ENCODE measurements around the gene TICRR.
A peak's percentile ranks its signal among the peaks of the same experiment; 100 is the strongest.

Gene TICRR

DNA sequence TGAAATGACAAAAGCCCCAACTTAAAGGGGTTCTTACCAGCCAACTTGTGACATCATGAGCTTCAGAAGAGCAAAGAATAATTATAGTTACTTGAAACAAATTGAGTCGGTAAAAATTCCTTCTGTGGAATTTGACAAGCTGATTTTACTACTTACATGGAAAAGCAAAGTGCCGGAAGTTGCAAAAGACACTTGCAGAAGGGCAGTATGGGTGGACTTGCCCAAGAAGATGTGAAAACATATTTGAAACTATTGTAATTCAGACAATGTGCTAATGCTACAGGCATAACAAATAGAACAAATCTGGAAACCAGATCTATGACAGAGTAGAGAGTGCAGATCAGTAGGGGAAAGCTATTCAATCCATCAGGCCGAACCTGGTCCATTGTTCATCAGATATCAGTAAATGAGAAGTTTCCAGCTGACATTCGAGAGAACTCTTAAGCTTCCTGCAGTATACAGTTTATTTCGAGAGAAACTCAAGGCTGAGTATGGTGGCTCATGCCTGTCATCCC lies 82.5 kb downstream of the TICRR start:
- no peak for DNase-seq

DNA sequence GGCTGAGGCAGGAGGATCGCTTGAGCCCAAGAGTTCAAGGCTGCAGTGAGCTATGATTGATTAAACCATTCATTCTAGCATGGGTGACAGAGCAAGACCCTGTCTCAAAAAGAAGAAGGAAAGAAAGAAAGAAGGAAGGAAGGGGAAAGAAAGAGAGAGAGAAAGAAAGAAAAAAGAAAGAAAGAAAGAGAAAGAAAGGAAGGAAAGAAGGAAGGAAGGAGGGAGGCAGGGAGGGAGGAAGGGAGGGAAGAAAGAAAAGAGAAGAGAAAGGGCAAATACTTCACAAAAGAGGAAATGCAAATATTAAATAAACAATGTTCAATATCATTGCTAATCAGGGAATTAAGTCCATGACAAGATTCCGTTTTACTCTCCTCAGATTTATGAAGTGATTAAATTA lies 84.0 kb downstream of the TICRR start:
- DNase-seq: no peak

DNA sequence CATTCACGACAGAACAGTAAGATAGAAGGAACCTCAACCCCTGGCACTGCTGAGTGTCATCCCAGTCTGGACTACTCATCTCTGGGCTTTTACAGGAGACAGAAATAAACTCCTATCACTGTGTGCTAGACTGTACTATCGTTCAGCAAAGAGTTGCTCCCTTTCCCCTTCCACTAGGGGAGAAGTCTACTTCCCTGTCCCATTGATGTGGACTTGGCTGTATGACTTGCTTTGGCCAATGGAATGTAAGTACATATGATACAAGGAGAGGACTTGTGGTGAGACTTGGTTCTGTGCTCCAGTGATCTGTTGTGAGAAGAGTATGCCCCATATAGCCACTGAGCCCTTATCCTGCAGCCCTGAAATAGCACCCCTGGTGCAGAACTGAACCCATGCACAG lies 85.3 kb downstream of the TICRR start:
- DNase-seq: no peak

DNA sequence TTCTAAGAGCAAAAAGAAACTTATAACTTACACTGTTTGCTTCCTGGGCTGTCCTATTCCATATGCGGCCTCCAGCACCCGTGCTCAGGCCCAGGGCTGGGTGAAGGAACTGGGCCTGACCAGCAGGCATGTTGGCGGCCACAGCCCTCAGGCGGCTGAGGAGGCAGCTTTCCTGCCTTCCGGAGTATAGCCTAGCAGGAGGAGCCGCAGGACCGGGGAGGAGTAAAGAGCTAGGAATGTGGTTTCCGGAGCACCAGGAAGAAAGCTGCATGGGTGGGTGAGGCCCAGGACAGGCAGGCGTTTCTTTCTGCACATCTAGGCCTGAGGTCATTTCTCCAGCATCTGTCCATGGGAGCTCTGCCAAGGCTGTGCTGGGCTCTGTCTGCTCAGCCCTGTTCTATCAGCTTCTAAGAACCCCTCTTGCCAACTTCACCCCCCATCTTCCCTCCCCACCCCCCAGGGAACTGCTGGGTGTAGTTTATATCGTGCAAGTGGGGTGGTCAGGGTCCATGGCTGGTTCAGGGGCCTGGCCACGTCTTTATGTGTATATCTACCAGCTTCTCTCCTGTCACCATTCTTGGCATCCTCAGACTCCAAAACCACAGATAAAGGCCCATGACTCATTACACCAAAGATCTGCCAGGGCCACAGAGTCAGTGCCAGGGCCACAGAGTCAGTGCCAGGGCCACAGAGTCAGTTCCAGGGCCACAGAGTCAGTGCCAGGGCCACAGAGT lies 87.8 kb downstream of the TICRR start:
- DNase-seq: no peak

DNA sequence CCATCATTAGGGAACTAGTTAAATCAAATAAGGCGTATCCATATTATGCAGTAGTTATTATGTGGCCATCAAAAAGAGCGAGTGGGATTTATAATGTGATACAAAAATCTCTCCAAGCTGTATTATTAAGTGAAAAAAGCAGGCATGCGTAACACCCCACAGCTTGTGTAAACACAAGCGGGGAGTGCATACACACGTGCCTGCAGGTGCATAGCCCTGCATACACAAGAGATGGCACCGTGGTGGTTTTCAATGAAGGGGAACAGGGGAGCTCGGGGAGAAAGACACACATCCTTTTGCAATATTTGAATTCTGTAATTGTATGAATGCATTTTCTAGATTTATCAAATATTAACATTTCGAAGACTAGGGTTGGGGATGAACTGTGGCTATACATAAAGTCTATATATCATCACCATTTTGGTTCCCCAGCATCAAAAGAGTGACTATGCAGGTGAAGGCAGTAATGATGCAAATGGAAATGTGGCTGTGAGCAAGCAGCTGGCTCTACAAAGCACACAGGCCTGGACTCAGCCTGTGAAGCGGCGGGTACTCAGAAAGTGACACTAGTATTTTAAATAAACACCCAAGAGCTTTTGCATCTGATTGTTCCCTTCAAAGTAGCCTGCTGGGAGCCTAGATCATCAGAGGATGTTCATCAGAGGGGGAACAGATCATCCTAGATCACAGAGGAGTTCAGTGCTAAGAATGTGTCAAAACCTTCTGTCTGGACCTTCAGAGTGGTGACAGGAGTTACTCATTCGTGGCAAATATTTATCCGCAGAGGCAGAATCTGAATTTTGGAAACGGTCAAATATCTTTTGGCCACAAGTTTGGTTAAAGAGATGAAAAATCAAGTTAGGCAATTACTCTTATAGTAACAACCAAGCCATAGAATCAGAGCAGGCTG lies 89.4 kb downstream of the TICRR start:
- DNase-seq: no peak

DNA sequence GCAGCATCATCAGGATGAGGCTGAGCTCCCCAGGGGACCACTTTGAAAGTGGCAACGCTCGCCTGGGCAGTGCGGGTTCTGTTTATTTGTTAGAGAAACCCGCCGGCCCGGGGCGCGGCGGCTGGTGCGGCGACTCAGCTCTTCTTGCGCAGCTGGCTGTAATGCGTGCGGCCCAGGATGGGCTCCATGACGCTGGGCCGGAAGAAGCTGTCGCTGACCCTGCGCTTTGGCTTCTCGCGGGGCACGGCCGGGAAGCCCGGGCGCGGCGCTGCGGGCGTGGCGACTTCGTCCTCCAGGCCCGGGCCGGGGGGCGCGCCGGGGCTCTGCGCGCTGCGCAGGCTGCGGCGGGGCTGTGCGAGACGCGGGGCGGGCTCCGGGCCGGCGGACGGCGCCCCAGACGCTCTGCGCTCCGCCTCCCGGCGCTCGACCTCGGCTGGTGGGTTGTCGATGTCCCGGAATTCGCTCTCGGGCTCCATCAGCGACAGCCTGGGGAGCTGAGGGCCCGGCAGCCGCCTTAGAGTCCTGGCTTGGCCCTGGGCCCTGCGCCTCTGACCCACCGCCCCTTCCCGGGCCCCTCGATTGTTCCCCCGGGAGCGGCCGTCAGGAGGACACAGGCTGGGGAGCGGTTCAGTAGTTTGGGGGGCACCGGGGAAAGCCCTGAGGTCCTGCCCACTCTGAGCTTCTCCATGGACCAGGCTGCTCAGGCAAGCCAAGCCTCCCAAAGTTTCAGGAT lies 90.3 kb downstream of the TICRR start:
- DNase-seq: peak; percentile 18

DNA sequence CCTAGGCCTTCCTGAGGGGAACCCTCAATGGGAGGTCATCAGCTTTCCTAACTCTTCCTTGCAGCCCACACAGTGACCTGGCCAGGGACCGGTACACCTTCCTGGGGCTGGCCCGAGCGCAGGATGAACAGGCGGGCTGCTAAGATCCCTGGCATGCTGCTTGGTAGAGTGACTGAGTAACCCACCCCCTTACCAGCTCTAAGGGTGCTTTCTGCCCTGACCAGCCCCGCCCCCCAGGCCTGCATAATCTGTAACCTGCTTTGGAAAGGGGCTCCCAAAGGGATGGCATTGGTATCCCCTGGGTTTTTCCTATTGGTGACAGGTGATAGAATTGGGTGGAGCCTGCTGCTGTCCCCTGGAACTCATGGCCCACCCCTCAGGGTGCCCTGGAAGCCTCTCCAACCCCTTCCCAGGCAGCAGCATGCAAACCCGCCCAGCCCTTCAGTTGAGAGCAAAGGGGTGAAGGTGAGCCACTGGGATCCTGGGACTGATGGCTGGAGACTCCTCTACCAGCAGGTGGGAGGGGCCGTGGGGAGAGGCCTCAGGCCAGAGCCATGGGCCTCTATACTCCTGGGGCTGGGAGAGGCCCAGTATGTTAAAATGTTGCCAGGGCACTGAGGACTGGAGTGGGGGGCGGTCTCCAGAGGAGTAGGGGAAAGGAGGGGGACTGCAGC lies 91.1 kb downstream of the TICRR start:
- DNase-seq: no peak

DNA sequence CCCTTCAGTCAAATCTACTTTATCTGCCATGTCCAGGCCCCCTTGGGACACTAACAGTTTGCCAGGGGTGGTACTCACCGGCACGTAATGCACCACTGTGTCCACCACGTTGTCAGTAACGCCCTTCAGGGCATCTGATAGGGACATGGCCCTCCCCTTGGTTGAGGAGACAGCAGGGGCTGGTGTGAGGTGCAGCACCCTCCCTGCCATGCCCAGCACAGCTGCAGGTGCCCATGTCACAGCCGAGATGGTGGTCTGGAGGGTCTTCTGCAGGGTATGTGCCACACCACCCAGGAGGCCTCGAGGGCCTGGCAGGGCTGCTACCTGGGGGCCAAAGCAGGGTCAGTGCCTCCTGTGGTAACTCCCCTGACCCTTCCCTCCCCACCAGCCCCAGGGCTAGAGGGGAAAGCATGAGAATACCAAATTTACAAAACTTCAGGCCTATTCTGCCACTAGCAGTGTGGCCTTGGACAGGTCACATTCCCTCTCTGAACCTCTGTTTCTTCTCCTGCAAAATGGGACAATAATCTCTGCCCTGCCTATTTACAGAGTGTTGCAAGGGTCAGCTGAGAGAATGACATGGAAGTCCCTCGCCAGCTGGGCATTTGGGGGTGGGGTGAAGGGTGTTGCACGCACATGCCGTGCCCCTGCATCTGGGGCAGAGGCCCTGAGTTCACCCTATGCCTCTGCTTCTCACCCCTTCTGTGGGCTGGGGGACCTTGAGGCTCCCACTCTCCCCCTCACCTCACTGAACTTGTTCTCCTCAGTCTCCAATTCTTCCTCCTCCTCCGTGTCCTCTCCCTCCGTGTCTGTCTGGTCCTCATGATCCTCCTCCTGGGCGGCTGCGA lies 91.8 kb downstream of the TICRR start:
- DNase-seq: no peak

DNA sequence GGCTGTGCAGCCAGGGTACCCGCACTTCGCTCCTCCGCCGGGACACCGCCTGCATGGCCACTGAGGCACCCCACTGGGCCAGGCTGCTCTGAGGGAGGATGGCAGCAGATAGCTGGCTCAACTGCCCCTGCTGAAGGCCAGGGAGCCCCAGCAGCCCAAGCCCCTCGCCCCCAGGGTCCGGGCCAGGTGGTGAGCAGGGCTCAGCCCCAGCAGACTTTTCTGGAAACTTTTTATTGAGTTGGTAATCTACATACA lies 92.4 kb downstream of the TICRR start:
- no peak for DNase-seq

DNA sequence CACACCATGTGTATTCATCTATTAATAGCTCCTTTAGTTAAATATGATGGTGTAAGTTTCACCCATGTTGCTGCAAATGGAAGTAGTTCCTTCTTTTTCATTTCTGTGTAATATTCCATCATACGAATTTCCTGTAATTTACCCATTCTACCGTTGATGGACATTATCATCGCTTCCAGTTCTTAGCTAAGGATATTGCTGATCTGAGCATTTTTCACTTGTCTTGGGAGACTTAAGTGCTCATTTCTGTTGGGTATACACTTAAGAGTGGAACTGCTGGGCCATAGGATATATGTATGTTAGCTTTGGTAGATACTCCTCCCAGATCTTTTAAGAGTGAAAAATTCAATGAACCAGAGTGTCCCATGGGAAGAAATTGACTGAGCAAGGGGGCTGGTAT lies 92.9 kb downstream of the TICRR start:
- DNase-seq: no peak

DNA sequence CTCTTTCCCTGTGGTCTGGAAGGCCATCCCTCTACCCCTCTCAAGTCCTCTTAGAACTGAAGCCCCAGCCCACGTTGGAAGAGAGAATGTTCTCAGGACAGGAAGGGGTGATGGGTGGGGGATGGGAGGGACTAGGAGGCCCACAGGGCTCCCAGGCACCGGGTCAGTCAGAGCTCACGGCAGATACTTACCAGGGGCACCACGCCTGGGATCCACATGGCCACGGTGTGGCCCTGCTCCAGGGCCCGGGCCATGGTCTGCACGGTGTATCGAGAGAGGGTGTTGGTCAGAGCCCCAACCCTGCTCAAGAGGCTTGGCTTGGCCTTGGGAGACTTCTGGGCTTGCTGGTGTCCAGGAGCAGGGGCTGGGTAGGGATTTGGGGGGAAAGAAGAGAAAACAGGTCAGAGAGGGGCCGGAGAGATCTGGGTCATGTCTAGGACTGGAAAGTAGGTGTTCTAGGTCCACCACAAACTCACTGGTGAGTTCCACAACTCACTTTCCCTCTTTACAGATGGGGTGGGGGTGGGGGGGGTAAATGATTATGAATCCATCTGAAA lies 94.1 kb downstream of the TICRR start:
- no peak for DNase-seq

DNA sequence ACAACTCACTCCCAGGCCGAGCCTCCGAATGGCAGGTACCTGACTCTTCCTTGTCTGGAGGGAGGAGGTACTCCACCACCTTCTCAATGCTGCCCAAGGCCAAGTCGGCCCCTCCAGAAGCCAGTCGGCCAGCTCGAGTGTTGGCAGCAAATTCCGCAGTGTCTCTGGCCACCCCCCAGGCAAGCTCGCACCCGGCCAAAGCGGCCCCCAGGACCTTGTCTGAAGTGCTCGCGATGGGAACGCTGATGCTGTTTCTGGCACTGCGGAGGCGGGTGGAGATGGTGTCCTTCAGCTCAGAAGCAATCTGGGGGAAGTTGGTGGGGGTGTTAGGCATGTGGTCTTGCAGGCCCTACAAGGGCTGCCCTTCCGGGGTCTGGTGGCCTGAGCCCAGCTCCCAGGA lies 94.7 kb downstream of the TICRR start:
- no peak for DNase-seq

DNA sequence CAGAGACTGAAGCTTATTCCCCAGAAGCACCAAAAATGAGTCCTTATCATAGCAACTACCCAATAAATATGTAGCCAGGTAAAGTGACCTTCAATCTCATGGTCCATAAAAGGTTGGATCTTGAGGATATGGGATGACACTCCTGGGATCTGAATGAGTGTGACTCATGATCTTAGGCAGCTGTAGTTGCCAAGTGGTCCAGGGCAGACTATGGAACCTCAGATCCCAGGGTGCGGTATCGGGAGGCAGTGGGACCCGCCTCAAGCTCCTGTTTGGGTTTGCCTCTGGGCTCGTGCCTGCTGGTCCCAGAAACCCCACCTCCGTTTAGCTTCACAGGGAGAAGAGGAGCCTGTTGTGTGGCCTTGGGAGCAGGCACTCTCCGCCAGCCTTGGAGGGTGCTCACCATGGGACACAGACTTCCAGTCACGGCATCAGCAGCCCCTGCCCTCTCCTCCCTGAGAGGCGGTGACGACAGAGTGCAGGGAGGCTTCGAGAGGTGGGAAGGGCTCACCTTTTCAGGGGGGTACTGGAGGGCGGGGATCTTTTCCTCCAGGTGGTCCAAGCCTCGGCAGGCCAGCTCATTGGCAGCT lies 95.8 kb downstream of the TICRR start:
- DNase-seq: no peak

DNA sequence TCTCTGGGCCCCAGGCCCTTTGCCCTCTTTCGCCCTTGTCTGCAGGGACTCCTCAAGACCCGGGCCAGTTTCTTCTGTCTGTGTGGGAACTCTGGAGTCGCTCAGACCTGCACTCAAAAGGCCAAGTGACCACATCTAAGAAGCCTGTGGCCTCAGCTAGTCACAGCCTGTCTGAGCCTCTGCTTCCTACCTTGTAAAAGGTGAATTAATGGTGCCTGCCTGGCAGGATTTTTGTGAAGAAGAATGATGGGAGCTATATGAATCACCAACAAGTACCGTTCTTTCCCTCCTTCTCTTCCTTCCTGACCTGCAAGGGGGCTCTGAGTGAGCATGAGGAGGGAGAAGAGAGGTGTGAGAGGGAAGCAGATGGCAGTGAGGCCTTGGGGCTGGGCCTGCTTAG lies 96.4 kb downstream of the TICRR start:
- no peak for DNase-seq

DNA sequence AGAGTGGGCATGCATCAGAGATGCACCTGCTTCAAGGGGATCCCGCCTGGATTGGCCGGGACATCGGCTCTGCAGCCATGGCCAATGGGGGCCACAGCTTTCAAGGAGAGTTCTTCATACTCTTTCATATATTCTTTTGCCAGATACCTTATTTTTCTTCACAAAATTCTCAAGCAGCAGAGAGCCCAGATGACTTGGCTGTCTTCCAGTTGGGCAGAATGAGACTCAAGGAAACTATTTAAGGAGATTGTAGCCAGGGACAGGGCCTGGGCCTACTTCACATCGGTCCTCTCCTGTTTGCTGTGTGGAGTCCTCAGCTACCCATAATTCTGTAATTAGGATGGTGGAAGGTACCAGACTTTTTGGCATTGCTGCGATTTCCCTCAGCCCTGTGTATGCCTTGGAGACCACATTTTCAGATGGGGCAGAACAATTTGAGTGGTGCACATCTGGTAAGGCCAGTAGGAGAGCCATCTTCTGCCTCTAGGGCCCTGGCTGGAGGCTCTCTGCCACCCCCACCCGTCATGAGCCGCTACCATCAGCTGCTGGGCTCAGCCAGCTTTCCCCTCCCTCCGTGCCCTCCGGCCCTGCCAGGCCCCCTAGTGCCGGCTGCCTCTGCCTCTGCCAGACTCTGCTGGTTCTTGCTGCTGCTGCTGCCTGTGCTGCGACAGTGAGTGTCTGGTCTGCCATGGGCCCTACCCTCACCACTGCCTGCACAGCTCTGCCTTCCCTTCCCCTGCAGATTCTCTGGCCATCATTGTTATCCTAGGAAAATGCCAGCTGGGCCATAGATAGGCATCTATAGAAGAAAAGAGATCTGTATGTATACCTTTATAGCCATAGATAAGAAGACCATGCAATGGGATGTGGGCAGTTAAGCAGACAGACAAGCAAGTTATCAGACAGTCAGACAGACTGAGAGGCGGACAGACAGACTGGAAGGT lies 97.2 kb downstream of the TICRR start:
- DNase-seq: no peak

DNA sequence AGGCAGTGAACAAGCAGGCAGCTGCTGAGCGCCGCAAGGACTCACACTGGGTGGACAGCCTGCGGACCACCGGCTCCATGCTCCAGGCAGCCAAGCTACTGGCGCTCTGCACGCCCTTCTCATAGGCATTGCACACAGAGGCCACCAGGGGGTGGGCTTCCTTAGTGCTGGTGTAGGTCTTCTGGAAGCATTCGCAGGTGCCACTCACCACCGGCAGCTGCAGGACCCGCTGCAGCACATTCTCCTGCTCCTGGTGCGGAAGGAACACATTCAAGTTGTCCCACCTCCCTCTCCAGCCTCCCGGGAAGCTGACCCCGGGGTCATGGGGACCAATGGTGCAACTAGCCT lies 97.9 kb downstream of the TICRR start:
- DNase-seq: no peak

DNA sequence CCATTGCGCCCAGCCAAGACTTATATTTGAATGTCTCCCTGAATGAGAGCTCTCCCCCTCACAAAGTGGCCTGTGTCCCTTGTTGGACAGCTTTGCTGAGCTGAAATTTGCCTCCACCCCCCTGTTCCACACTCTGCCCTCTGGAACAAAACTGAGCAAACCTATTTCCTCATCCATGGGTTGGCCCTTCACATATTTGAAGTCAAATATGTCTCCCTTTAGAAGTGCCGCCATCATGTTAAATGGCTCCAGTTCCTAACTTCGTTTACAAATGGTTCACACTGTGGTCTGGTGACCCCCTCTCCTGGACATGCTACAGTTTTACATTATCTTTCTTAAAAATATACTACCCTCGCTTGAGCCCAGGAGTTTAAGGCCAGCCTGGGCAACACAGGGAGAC lies 99.3 kb downstream of the TICRR start:
- no peak for DNase-seq

DNA sequence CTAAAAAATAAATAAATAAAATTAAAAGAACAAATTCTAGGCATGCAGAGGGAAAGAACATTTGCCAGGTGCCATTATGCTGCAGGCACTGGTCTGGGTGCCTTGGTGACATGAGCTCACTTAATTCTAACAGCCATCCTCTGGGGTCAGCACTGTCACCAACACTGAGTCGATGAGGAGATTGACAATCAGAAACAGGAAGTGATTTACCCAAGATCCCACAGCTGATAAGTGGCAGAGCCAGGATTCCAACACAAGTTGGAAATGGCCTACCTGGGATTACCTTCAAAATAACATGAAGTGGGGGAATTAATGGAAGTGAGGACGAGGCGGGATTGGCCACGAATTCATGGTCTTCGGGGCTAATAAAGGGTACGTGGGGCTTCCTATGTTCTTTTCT lies 100.3 kb downstream of the TICRR start:
- DNase-seq: no peak

DNA sequence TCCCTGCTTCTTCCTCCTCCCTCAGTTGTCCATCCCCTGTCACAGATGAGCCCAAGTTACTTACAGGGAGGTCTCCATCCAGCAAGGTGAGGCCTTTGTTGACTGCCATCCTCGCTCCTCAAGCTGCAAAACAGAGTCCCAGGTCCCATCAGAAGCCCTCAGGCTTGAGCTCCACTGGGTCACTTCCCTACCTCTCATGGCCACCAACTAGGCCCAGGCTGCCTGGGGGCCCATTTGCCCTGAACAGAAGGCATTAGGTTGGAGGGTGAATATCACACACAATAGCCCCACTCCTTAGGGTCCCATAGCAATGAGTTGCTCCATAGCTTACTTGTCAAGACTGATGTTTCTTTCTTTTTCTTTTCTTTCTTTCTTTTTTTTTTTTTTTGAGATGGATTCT lies 102.1 kb downstream of the TICRR start:
- no peak for DNase-seq
